Omental fat pad (tissue), 4 donors: ENCODE data around the gene SMG6. TPM values are rescaled to one million over a fixed set of nuclear protein-coding genes. Genes with fewer than 3 reads are reported as not detected.

ENCODE experiments used
- ATAC-seq: fragments of 150-250 bp; one replicate; pipeline ENCODE4 v1.9.1; 2016; ENCODE audit warnings: mild to moderate bottlenecking, moderate library complexity; ENCODE audit not compliant: low FRiP score
- DNase-seq: peaks from one replicate; pipeline ENCODE4 v3.0.0-alpha.2; 2019; ENCODE audit warnings: low spot score
- total RNA-seq, 4 donors: library from RNA; depleted of rRNA; stranded (reverse); fragments of >200 nt; gene quantifications; one replicate each; pipeline ENCODE4 v1.1.0, GENCODE V29; 2016
- TF ChIP-seq, protein P1 (sequence below), 3 donors: fragments of 450-650 bp; IDR thresholded peaks; one replicate each; pipeline ENCODE4 v1.5.1; 2016 to 2017; ENCODE audit warnings: antibody characterized with exemption in 3 of 3, mild to moderate bottlenecking in 3 of 3, moderate library complexity in 2 of 3

The SMG6 gene
- total RNA-seq, 4 donors from 2014 or later = 19.1 to 36.1 (median 25.1) TPM

DNA sequence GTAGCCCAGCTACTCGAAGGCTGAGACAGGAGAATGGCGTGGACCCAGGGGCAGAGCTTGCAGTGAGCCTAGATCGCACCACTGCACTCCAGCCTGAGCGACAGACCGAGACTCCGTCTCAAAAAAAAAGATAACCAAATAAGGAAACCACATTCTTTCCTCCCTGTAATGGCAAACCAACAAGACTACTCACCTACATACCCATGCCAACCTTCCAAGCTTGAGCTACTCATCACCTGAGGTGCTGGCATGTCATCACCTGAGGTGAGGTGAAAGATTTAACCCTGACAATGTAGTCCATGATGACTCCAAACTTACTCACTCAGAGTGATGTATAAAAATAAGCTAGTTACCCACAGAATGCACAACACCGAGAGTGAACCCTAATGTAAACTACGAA is 85.2 kb downstream of the SMG6 start:
- TF ChIP-seq, protein P1, sequence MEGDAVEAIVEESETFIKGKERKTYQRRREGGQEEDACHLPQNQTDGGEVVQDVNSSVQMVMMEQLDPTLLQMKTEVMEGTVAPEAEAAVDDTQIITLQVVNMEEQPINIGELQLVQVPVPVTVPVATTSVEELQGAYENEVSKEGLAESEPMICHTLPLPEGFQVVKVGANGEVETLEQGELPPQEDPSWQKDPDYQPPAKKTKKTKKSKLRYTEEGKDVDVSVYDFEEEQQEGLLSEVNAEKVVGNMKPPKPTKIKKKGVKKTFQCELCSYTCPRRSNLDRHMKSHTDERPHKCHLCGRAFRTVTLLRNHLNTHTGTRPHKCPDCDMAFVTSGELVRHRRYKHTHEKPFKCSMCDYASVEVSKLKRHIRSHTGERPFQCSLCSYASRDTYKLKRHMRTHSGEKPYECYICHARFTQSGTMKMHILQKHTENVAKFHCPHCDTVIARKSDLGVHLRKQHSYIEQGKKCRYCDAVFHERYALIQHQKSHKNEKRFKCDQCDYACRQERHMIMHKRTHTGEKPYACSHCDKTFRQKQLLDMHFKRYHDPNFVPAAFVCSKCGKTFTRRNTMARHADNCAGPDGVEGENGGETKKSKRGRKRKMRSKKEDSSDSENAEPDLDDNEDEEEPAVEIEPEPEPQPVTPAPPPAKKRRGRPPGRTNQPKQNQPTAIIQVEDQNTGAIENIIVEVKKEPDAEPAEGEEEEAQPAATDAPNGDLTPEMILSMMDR (IDR thresholded peaks at IDR 0.05) = no peak
- ATAC-seq = no peak

DNA sequence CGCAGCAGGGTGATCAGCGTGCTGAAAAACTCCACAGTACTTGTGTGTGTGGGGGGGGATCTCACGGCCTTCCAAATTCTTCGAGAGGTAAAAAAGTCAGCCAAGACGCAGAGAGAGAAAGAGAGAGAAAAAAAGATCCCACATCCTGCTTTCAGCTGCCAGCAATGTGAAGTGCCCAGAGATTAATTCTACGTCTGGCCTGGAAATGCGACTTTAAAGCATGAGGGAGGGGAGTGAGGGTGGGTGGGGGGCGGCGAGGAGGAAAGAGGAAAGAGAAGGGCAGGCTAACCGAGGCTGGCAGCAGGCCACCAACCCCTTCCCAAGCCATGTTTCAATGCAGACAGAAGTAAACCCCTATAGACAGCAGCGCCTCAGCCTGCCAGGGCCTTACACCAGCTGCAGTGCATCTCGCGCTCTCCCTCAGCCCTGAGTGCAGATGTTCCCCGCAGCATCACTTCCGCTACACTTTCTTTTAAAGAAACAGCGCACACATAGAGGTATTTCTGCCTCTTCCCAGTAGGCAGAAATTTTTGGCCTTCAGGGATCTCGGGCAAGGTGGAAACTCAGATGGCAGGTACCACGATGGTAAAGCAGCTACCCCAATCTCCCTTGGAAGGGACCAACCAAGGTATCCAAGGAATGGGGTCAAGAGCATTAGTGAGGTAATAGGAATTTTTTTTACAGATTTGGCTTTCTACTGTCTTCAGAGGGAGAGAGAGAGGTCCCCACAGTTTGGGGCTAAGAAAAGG is 87.8 kb downstream of the SMG6 start:
- ATAC-seq (peak; percentile 37), DNase-seq (no peak)
- TF ChIP-seq, protein P1 (IDR thresholded peaks at IDR 0.05) = no peak

More for the DNA sequence above, 85.2 kb downstream of the SMG6 start:
- no peak for DNase-seq

DNA sequence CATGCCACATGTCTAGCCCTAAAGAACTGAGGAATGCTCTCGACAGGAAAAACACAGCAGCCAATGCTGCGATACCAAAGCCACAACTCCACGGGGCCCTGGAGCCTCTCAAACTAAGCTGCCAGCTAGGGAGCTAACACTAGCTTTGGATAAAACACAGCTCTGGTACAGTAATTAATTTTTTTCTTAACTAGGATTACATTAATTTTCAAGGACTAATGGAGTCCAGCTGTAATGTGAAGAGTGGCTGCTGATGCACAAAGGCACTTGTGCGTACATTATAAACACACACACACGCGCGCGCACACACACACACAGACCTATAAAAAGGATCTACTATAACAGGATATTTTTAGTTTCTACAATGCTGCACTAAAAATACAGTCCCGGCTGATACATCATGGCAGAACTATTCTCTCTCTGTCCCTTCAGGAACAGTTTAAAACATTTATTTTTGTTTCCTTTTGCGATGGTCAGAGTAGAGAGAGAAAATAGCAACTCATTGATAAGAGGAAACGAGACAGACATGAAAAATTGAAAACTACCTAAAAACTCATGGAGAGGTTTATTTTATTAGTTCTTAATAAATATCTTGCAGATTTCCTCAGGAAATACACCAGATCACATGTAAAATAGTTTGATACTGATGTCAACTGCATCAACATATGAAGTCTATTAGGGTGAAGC is 88.5 kb downstream of the SMG6 start:
- DNase-seq (no peak), ATAC-seq (no peak)
- TF ChIP-seq, protein P1 (IDR thresholded peaks at IDR 0.05) = no peak

DNA sequence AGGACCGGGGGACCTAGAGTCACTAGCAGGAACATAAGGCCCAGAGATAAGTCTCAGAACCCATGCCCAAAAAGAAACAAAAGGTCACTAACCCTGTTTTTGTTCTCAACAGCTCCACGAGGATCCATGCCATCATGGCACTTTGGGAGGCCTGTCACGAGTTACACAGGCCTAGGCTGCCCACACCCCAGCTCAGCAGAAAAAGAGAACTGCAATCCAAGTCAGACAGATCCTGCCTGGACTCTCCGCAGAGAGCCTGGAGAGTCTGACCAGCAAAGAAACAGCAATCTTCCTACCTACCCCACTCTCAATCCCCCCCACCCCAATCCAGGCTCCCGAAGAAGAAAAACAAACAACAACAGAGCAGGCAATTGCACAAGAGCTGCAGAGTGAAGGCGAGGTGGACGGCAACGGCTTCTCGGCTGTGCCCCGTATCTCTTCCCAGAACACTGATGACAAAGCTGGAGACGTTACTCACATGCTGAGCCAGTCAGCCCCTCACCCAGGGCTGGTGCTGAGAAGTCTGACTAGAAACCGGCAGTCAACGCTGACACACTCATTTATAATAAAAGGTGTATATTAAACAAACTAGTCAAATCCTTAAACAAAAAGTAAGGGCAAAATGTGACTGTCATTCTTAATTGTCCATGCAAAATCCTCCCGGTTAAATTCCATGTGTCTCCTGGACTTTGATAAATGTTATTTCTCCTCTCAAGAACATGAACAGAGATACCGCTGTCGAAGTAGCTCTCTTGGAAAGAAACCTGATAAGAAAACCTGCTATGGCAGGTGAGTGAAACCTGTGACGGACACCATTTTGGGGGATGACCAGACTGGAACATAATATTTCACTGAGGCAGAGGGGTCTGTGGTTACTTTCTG is 89.3 kb downstream of the SMG6 start:
- ATAC-seq (peak; percentile 91), DNase-seq (peak; percentile 40)

DNA sequence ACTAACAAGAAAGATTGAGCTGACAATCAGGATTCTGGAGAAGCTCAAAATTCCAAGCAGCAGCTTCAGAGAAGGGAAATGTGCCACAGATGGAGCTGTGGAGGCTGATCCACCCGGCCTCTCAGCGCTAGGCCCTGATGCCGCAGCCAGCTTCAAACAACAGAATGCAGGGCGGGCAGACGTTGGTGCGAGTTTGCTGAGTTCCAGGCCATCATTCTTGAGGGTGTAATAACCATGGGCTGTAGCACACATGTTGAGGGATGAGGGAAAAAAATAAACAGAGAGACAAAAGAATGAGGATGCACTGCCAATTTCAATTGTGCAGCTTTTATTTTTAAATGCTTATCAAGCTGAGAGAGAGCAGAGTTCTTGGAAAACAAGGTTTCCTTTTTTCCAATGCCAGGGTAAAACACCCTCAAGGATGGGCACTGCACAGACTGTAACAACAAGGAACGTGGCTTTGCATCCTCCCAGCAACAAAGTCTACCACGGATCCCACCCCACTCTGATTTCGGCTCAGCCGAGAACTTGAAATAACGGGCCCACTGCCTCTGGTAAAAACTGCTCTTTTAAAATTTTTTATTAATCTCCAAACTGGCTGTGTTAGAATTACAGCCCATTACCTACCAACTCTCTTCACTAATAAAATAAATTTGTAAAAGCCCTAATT is 90.2 kb downstream of the SMG6 start:
- no peak for DNase-seq

More for the DNA sequence above, 89.3 kb downstream of the SMG6 start:
- TF ChIP-seq, protein P1 (IDR thresholded peaks at IDR 0.05) = no peak

More for the DNA sequence above, 90.2 kb downstream of the SMG6 start:
- TF ChIP-seq, protein P1 (IDR thresholded peaks at IDR 0.05) = no peak
- ATAC-seq = no peak
